Kidney epithelial cell (primary cell): ENCODE measurements around the gene MED13L. TPM values are rescaled to one million over a fixed set of nuclear protein-coding genes. Genes with fewer than 3 reads are reported as not detected.

Experiments
- DNase-seq: peaks from one replicate; pipeline ENCODE4 v3.0.0-alpha.2; 2010; ENCODE audit warnings: low read depth
- H3K27me3 ChIP-seq: 2 replicates; pipeline ENCODE4 v1.6.0; 2011; ENCODE audit warnings: low read length; ENCODE audit not compliant: control insufficient read depth, insufficient read depth
- H3K36me3 ChIP-seq: 2 replicates; pipeline ENCODE4 v1.5.1; 2011; ENCODE audit warnings: low read length; ENCODE audit not compliant: control insufficient read depth, insufficient read depth
- H3K4me3 ChIP-seq: 2 replicates; pipeline ENCODE4 v1.5.1; 2011; ENCODE audit warnings: low read depth, mild to moderate bottlenecking, control low read depth, low read length
- total RNA-seq: library from RNA; depleted of rRNA; stranded (reverse); fragments of >200 nt; gene quantifications from 2 replicates; pipeline ENCODE4 v1.2.3, GENCODE V29; 2015
- TF ChIP-seq, protein P1 (sequence below): IDR thresholded peaks from 2 replicates; pipeline ENCODE4 v1.5.1; 2011; ENCODE audit warnings: mild to moderate bottlenecking, moderate library complexity, low read length, control low read depth, inconsistent platforms; ENCODE audit not compliant: insufficient read depth, poor library complexity, severe bottlenecking

The MED13L gene
- total RNA-seq, 1 donor from 2014 or later = 45.9 TPM

DNA sequence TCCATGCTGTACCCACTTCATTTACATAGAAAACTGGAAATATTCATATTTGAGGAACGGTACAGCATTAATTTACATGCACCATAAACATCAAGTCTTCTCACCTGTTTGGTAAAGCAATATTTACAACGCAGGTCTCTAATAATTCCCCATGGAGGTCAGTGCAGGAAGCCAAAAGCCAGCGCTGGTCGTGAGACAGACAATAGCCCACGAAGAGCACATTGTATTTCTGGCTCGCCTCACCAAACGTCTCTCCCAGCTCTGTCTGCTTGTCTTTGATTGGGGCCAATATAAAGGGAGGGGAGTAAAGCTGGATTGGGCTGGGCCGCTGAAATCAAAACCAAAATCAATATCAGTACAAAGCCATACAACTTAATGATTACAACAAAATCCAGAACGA is 302.1 kb downstream of the MED13L start:
- H3K36me3 ChIP-seq = no peaks in the 10 kb centered on the region
- TF ChIP-seq, protein P1, sequence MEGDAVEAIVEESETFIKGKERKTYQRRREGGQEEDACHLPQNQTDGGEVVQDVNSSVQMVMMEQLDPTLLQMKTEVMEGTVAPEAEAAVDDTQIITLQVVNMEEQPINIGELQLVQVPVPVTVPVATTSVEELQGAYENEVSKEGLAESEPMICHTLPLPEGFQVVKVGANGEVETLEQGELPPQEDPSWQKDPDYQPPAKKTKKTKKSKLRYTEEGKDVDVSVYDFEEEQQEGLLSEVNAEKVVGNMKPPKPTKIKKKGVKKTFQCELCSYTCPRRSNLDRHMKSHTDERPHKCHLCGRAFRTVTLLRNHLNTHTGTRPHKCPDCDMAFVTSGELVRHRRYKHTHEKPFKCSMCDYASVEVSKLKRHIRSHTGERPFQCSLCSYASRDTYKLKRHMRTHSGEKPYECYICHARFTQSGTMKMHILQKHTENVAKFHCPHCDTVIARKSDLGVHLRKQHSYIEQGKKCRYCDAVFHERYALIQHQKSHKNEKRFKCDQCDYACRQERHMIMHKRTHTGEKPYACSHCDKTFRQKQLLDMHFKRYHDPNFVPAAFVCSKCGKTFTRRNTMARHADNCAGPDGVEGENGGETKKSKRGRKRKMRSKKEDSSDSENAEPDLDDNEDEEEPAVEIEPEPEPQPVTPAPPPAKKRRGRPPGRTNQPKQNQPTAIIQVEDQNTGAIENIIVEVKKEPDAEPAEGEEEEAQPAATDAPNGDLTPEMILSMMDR = no peak
- no peak overlapping the region for H3K4me3 ChIP-seq
- DNase-seq = no peak
- no peaks in the 10 kb centered on the region for H3K27me3 ChIP-seq

DNA sequence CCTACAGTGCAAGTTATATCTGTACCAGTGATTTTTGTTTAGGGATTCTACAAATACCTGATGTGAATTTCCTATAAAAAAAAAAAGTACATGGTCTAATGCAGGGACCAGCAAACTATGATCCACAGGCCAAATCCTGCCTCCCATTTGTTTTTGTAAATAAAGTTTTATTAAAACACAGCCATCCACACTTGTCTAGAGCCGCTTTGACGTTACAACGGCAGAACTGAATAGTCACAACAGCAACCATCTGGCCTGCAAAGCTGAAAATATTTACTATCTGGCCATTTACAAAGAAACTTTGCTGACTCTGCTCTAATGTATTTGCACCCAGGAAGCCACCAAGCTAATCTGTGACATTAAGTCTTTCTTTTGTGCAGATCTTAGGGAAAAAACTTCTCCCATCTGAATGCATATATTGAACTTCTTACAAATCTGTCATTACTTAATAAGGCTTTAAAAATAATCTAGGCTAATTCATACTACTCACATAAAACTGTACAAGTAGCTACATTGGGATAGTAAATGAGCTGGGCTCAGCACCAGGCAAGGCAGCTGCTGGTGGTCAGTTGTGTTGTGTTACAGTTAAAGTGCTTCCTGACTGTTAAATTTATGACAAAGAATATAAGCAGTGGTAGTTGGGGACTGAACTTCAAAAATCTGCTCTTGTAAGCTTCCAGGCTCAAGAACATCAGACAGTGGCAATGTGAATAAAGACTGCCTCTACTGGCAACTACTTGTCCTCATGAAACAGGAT is 303.3 kb downstream of the MED13L start:
- H3K27me3 ChIP-seq = no peaks in the 10 kb centered on the region
- H3K36me3 ChIP-seq = no peaks in the 10 kb centered on the region
- DNase-seq = no peak
- TF ChIP-seq, protein P1 = no peak
- H3K4me3 ChIP-seq = no peak overlapping the region

DNA sequence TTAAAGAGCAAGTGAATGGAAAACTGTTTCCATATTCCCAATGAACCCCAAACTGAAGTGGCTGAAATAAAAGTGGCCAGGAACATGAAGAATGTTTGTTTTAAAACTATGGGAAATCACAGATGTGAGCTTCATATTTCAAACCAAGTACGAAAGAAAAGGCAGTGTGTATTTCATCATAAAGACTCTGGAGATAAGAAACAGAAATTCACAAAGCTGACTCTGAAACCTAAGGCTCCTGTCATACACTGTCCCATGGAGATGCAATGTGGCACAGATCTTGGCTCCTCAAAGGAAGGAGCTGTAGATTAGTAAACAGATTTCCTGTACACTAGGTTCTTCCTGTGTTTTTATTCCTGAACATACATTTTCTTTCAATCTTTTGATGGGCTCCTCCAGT is 304.4 kb downstream of the MED13L start:
- DNase-seq = no peak
- Histone ChIP-seq H3K27me3 (no peaks in the 10 kb centered on the region), H3K36me3 (no peaks in the 10 kb centered on the region), H3K4me3 (no peak overlapping the region)
- TF ChIP-seq, protein P1 = no peak

DNA sequence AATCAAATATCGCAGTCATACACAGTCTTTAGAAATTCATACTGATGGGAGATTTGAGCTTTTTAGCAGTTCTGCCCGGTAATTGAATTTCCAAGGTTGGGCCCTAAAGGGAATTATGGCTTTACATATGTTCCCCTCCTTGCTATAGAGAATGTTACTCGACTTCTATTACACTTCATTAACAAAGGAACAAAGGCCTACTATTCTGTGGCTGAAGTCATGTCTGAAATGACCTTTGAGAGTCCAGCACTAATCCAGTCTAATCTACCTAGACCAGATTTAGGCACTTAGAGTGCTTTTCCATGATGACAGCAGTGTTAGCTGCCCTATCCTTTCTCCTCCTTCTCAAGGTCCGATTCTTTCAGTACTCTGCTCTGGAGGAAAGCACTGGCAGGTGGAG is 305.3 kb downstream of the MED13L start:
- Histone ChIP-seq H3K36me3 (no peaks in the 10 kb centered on the region), H3K4me3 (no peak overlapping the region), H3K27me3 (no peaks in the 10 kb centered on the region)
- TF ChIP-seq, protein P1 = no peak
- DNase-seq = no peak

DNA sequence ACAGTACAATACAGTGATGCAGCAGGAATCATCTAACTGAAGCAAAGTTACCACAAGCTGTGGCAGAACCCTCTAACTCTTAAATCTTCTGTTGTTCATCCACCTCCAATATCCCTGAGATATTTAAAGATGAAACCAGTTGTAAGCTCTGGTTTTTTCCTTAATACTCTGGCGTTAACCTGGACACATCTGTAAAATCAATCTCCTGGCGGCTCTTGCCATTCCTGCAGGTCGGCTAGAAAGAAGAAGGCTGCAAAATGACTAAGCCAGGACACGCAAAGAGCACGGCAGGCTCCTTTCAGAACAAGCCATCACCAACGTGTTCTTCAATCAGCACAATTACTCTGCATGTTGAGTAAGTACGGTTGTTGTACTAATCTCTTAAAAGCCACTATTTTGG is 309.3 kb downstream of the MED13L start:
- Histone ChIP-seq H3K27me3 (no peaks in the 10 kb centered on the region), H3K4me3 (no peak overlapping the region), H3K36me3 (no peaks in the 10 kb centered on the region)
- TF ChIP-seq, protein P1 = no peak
- no peak for DNase-seq

DNA sequence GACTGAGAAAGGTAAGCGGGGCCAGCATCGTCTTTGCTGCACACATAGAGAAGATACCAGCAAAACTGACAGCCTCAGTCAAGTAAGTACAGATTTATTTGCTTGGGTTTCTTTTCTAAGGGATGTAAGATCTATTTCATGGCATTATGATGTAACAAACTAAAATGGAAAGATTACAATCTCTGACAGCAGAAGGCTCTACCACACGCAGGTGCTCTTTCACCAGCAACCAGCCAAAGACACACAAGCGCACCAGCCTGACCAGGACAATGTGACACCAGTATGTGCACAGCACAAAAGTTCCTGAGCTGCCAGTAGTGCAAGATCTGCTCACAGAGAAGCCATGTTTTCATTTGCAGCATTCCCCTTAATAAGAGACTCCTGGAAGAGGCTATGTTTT is 311.1 kb downstream of the MED13L start:
- TF ChIP-seq, protein P1 = no peak
- Histone ChIP-seq H3K4me3 (no peak overlapping the region), H3K27me3 (no peaks in the 10 kb centered on the region), H3K36me3 (no peaks in the 10 kb centered on the region)
- DNase-seq = no peak
